HepG2 (cell line): Measurements from ENCODE around the gene NUP155. TPM values are rescaled to one million over a fixed set of nuclear protein-coding genes. Genes with fewer than 3 reads are reported as not detected.

Experiments used
- CSRNP1 ChIP-seq: sonication (generic); formaldehyde crosslinking; IDR thresholded peaks from 2 replicates; pipeline ENCODE4 v1.8.1; 2023; ENCODE audit warnings: mild to moderate bottlenecking, missing genetic modification reagents
- DR1 ChIP-seq: sonication (generic); formaldehyde crosslinking; IDR thresholded peaks from 2 replicates; pipeline ENCODE4 v1.8.0; 2021; ENCODE audit warnings: mild to moderate bottlenecking, missing genetic modification reagents, inconsistent platforms
- FOXJ3 ChIP-seq: sonication (generic); formaldehyde crosslinking; IDR thresholded peaks from 2 replicates; pipeline ENCODE4 v1.4.0; 2020; ENCODE audit warnings: missing genetic modification reagents, mild to moderate bottlenecking, borderline replicate concordance
- FOXO4 ChIP-seq: sonication (generic); formaldehyde crosslinking; conservative IDR thresholded peaks from 2 replicates; pipeline ENCODE4 v1.8.1; 2023; ENCODE audit warnings: missing genetic modification reagents
- FOXP4 ChIP-seq: sonication (generic); formaldehyde crosslinking; IDR thresholded peaks from 2 replicates; pipeline ENCODE4 v1.4.0; 2020; ENCODE audit warnings: missing genetic modification reagents
- JUND ChIP-seq: sonication (generic); formaldehyde crosslinking; IDR thresholded peaks from 2 replicates; pipeline ENCODE4 v1.8.0; 2022; ENCODE audit warnings: mild to moderate bottlenecking, missing genetic modification reagents
- KLF9 ChIP-seq: IDR thresholded peaks from 2 replicates; pipeline ENCODE4 v1.6.1; 2016; ENCODE audit warnings: low read depth
- LRRFIP1 ChIP-seq: sonication (generic); formaldehyde crosslinking; conservative IDR thresholded peaks from 2 replicates; pipeline ENCODE4 v1.4.0; 2020; ENCODE audit warnings: missing genetic modification reagents
- NFE2 ChIP-seq: sonication (generic); formaldehyde crosslinking; IDR thresholded peaks from 2 replicates; pipeline ENCODE4 v1.4.0; 2020; ENCODE audit warnings: missing genetic modification reagents
- RNF2 ChIP-seq: fragments of 450-650 bp; conservative IDR thresholded peaks from 2 replicates; pipeline ENCODE4 v1.6.1; 2016; ENCODE audit warnings: low read depth
- TBL1XR1 ChIP-seq: fragments of 150-350 bp; IDR thresholded peaks from 2 replicates; pipeline ENCODE4 v1.6.1; 2014; ENCODE audit warnings: borderline replicate concordance, low read length; ENCODE audit not compliant: partially characterized antibody
- TOPORS ChIP-seq: sonication (generic); formaldehyde crosslinking; IDR thresholded peaks from 2 replicates; pipeline ENCODE4 v1.8.0; 2023; ENCODE audit warnings: mild to moderate bottlenecking, missing genetic modification reagents
- YY1 ChIP-seq: IDR thresholded peaks from 2 replicates; pipeline ENCODE4 v1.6.1; 2011; ENCODE audit warnings: low read length, low read depth, moderate library complexity, mild to moderate bottlenecking; ENCODE audit not compliant: insufficient read depth, insufficient replicate concordance
- ZFP37 ChIP-seq: sonication (generic); formaldehyde crosslinking; IDR thresholded peaks from 2 replicates; pipeline ENCODE4 v1.4.0; 2020; ENCODE audit warnings: missing genetic modification reagents, borderline replicate concordance
- ZNF263 ChIP-seq: sonication (generic); formaldehyde crosslinking; IDR thresholded peaks from 2 replicates; pipeline ENCODE4 v1.4.0; 2020; ENCODE audit warnings: missing genetic modification reagents
- ZNF556 ChIP-seq: sonication (generic); formaldehyde crosslinking; IDR thresholded peaks from 2 replicates; pipeline ENCODE4 v1.4.0; 2020; ENCODE audit warnings: mild to moderate bottlenecking, missing genetic modification reagents, borderline replicate concordance
- ZNF562 ChIP-seq: sonication (generic); formaldehyde crosslinking; IDR thresholded peaks from 2 replicates; pipeline ENCODE4 v1.8.0; 2022; ENCODE audit warnings: missing genetic modification reagents, borderline replicate concordance
- ZNF691 ChIP-seq: sonication (generic); formaldehyde crosslinking; IDR thresholded peaks from 2 replicates; pipeline ENCODE4 v1.4.0; 2020; ENCODE audit warnings: missing genetic modification reagents, low read depth, mild to moderate bottlenecking, borderline replicate concordance
- polyA plus RNA-seq, 8 experiments: library from polyadenylated mRNA; depleted of rRNA in 3 of 8; stranded (reverse) in 7 of 8; unstranded in 1 of 8; fragments of >200 nt; fragmentation: Illumina TruSeq in 4 of 8; extraction: Trizol in 4 of 8; gene quantifications; 2 replicates each; pipeline versions ENCODE4 v1.2.1 to v1.2.3, GENCODE V29; 2011 to 2016; ENCODE audit warnings: low read depth in 4 of 8, missing spikeins in 1 of 8, mixed read lengths in 1 of 8; ENCODE audit not compliant: insufficient read depth in 1 of 8
- total RNA-seq, 5 experiments: library from RNA; depleted of rRNA; stranded (reverse); fragments of >200 nt; fragmentation: Illumina TruSeq; extraction: Trizol; gene quantifications; 2 replicates each; pipeline ENCODE4 v1.2.3, GENCODE V29; 2016; ENCODE audit warnings: low read depth in 1 of 5

The NUP155 gene
- total and polyA plus RNA-seq, 2 of the 13 experiments (the other 11 are each of a cell fraction or from before 2014, with no cell fraction given): 13.0 to 57.4 TPM

GRCh38 chr5:37370864-37371726, at the start of gene NUP155 (continued):
- TF ChIP-seq FOXP4 (CRISPR knock-in tag): peak; percentile 34; the same call in 1 of the 2 replicates
- no peak; the same call in 1 of the 2 replicates for TF ChIP-seq ZFP37 (CRISPR knock-in tag)
- no peak for TF ChIP-seq JUND (CRISPR knock-in tag)
- no peak for TF ChIP-seq ZNF562 (CRISPR knock-in tag)
- no peak for TF ChIP-seq CSRNP1 (CRISPR knock-in tag)
- 0 out of 2 replicates have a peak, but pooled peaks have one; percentile 46 for TF ChIP-seq KLF9 (CRISPR knock-in tag)
- TF ChIP-seq ZNF556: no peak
- no peak; the same call in 1 of the 2 replicates for TF ChIP-seq RNF2
- TF ChIP-seq DR1 (CRISPR knock-in tag): peak; percentile 65; the same call in 1 of the 2 replicates
- TF ChIP-seq LRRFIP1: no peak
- no peak for TF ChIP-seq FOXO4 (CRISPR knock-in tag)
- peak; percentile 29 for TF ChIP-seq TBL1XR1
- no peak for TF ChIP-seq FOXJ3 (CRISPR knock-in tag)
- no peak for TF ChIP-seq ZNF691 (CRISPR knock-in tag)
- 0 out of 2 replicates have a peak, but pooled peaks have one; percentile 34 for TF ChIP-seq TOPORS (CRISPR knock-in tag)
- peak; percentile 84 for TF ChIP-seq ZNF263 (CRISPR knock-in tag)
- no peak for TF ChIP-seq NFE2 (CRISPR knock-in tag)
- no peak for TF ChIP-seq YY1
